GM19240 (cell line): Measurements from ENCODE around the gene SEZ6.

Experiments
- DNase-seq: peaks from one replicate; pipeline ENCODE4 v3.0.0; 2011; ENCODE audit warnings: low spot score; ENCODE audit not compliant: insufficient read length

SEZ6 gene

GRCh38 chr17:29005936-29006511, at the start of gene SEZ6:
Gene SEZ6, minus strand, starts transcription at chr17:29006033. Its CDS starts 164 bp downstream, at chr17:29005869.
- DNase-seq, result peak; percentile 65

- DNase-seq, result no peak
Observed at GRCh38 chr17:29054835-29055234, 49.0 kb upstream of the SEZ6 start.

- no peak for DNase-seq
Observed at GRCh38 chr17:29051731-29052130, 45.9 kb upstream of the SEZ6 start.

- no peak for DNase-seq
Observed at GRCh38 chr17:29051194-29051593, 45.4 kb upstream of the SEZ6 start.

- no peak for DNase-seq
Observed at GRCh38 chr17:29050176-29050575, 44.3 kb upstream of the SEZ6 start.

- no peak for DNase-seq
Observed at GRCh38 chr17:29049541-29050145, 43.8 kb upstream of the SEZ6 start.

GRCh38 chr17:29048440-29049368, 42.9 kb upstream of the SEZ6 start:
- no peak for DNase-seq

- DNase-seq, result no peak
Observed at GRCh38 chr17:29046473-29046839, 40.6 kb upstream of the SEZ6 start.

GRCh38 chr17:29045734-29046472, 40.1 kb upstream of the SEZ6 start:
- no peak for DNase-seq

- DNase-seq, result no peak
Observed at GRCh38 chr17:29045026-29045425, 39.2 kb upstream of the SEZ6 start.

GRCh38 chr17:29043539-29044145, 37.8 kb upstream of the SEZ6 start:
- DNase-seq, result no peak

GRCh38 chr17:29042679-29043538, 37.1 kb upstream of the SEZ6 start, which contains the start of gene PIPOX:
Gene PIPOX, plus strand, starts transcription at chr17:29043141. Its CDS starts 85 bp downstream, at chr17:29043226.
- DNase-seq, result no peak

GRCh38 chr17:29042026-29042678, 36.3 kb upstream of the SEZ6 start:
- DNase-seq, result no peak

GRCh38 chr17:29041571-29041970, 35.7 kb upstream of the SEZ6 start:
- DNase-seq, result no peak

- DNase-seq, result no peak
Observed at GRCh38 chr17:29041091-29041490, 35.3 kb upstream of the SEZ6 start.

- no peak for DNase-seq
Observed at GRCh38 chr17:29039764-29040598, 34.1 kb upstream of the SEZ6 start.

- DNase-seq, result no peak
Observed at GRCh38 chr17:29038085-29038795, 32.4 kb upstream of the SEZ6 start.

GRCh38 chr17:29037739-29038084, 31.9 kb upstream of the SEZ6 start:
- no peak for DNase-seq
